ENCODE measurements around the gene GYS1. TPM values are rescaled to one million over a fixed set of nuclear protein-coding genes. Genes with fewer than 3 reads are reported as not detected.
"Not testable (repeated sequence)": the region's sequence is repeated elsewhere in the genome, so short reads cannot be mapped to it uniquely, and the experiment has no call there.

The GYS1 gene
- total RNA-seq, 1 experiment from 2014 or later, result 42.8 TPM

GRCh38 chr19:48928164-48929025 lies 64.7 kb downstream of the GYS1 start:
- Histone ChIP-seq H3K4me3 (no peak overlapping the region), H3K27ac (no peak overlapping the region), H3K4me1 (peaks cover 7% of the 10 kb centered on the region; the same call in 1 of the 2 replicates), H3K27me3 (no peaks in the 10 kb centered on the region), H3K36me3 (no peaks in the 10 kb centered on the region; the same call in 1 of the 2 replicates), H3K9me3 (replicated peaks) (no peaks in the 10 kb centered on the region)
- peak; percentile 53 to 57 for DNase-seq

GRCh38 chr19:48927692-48928091 lies 65.4 kb downstream of the GYS1 start:
- H3K4me3 ChIP-seq; H3K27ac ChIP-seq; H3K4me1 ChIP-seq; H3K27me3 ChIP-seq; DNase-seq; H3K9me3 ChIP-seq (replicated peaks); H3K36me3 ChIP-seq: not testable (repeated sequence)

- Histone ChIP-seq H3K27me3 (no peaks in the 10 kb centered on the region), H3K36me3 (no peaks in the 10 kb centered on the region; the same call in 1 of the 2 replicates), H3K27ac (no peak overlapping the region), H3K4me3 (no peak overlapping the region), H3K4me1 (peaks cover 7% of the 10 kb centered on the region; the same call in 1 of the 2 replicates), H3K9me3 (replicated peaks) (no peaks in the 10 kb centered on the region)
- no peak for DNase-seq
These were observed 66.2 kb downstream of the GYS1 start for GRCh38 chr19:48926909-48927308.

- not testable (repeated sequence) for DNase-seq; H3K9me3 ChIP-seq (replicated peaks); H3K36me3 ChIP-seq; H3K27me3 ChIP-seq; H3K4me1 ChIP-seq; H3K27ac ChIP-seq; H3K4me3 ChIP-seq
These were observed 67.2 kb downstream of the GYS1 start for GRCh38 chr19:48925890-48926289.

GRCh38 chr19:48925240-48925843 lies 67.8 kb downstream of the GYS1 start:
- Histone ChIP-seq H3K9me3 (replicated peaks) (no peaks in the 10 kb centered on the region), H3K4me3 (no peak overlapping the region), H3K4me1 (peaks cover 7% of the 10 kb centered on the region; the same call in 1 of the 2 replicates), H3K27me3 (no peaks in the 10 kb centered on the region), H3K27ac (no peak overlapping the region), H3K36me3 (peaks cover 2% of the 10 kb centered on the region)
- peak in 1 of 2 experiments; percentile 34 for DNase-seq

GRCh38 chr19:48922548-48923490 lies 70.3 kb downstream of the GYS1 start:
- H3K36me3 ChIP-seq, result peaks cover 9% of the 10 kb centered on the region

GRCh38 chr19:48921721-48922500 lies 71.2 kb downstream of the GYS1 start:
- H3K27me3 ChIP-seq, result no peaks in the 10 kb centered on the region
- no peaks in the 10 kb centered on the region for H3K9me3 ChIP-seq (replicated peaks)
- no peak overlapping the region for H3K27ac ChIP-seq
- H3K4me3 ChIP-seq, result no peak overlapping the region
- H3K36me3 ChIP-seq, result peaks cover 9% of the 10 kb centered on the region
- H3K4me1 ChIP-seq, result peaks cover 7% of the 10 kb centered on the region; the same call in 1 of the 2 replicates
- DNase-seq, result no peak

More at GRCh38 chr19:48922548-48923490, 70.3 kb downstream of the GYS1 start:
- H3K27me3 ChIP-seq, result no peaks in the 10 kb centered on the region
- H3K9me3 ChIP-seq (replicated peaks), result no peaks in the 10 kb centered on the region
- peaks cover 7% of the 10 kb centered on the region; the same call in 1 of the 2 replicates for H3K4me1 ChIP-seq
- H3K27ac ChIP-seq, result no peak overlapping the region
- DNase-seq, result no peak
- H3K4me3 ChIP-seq, result no peak overlapping the region

- DNase-seq, result no peak
- no peaks in the 10 kb centered on the region for H3K9me3 ChIP-seq (replicated peaks)
- H3K4me1 ChIP-seq, result peaks cover 7% of the 10 kb centered on the region; the same call in 1 of the 2 replicates
- no peak overlapping the region for H3K4me3 ChIP-seq
- H3K36me3 ChIP-seq, result peaks cover 9% of the 10 kb centered on the region
- no peaks in the 10 kb centered on the region for H3K27me3 ChIP-seq
- no peak overlapping the region for H3K27ac ChIP-seq
These were observed 72.2 kb downstream of the GYS1 start for GRCh38 chr19:48920949-48921348.

- peaks cover 13% of the 10 kb centered on the region for H3K36me3 ChIP-seq
- not testable (repeated sequence) for H3K27me3 ChIP-seq; DNase-seq; H3K4me1 ChIP-seq; H3K27ac ChIP-seq; H3K4me3 ChIP-seq; H3K9me3 ChIP-seq (replicated peaks)
These were observed 73.8 kb downstream of the GYS1 start for GRCh38 chr19:48919271-48919670.

- H3K9me3 ChIP-seq (replicated peaks), result no peaks in the 10 kb centered on the region
- no peak overlapping the region for H3K4me3 ChIP-seq
- no peaks in the 10 kb centered on the region for H3K4me1 ChIP-seq
- no peaks in the 10 kb centered on the region for H3K27me3 ChIP-seq
- no peak overlapping the region for H3K27ac ChIP-seq
- peak; percentile 56 to 62 for DNase-seq
- peaks cover 13% of the 10 kb centered on the region for H3K36me3 ChIP-seq
These were observed 74.3 kb downstream of the GYS1 start for GRCh38 chr19:48918801-48919247.

Other genes with a start within 250 kb of the GYS1 start
- not detected in 2 replicates for gene IZUMO1, start 246.4 kb downstream of the GYS1 start, total RNA-seq (2014; rRNA removed; shearing (Covaris generic))
- gene FUT1, start 240.7 kb downstream of the GYS1 start, total RNA-seq (2014; rRNA removed; shearing (Covaris generic)), result not detected in 2 replicates
- not detected in 2 replicates for gene FGF21, start 237.8 kb downstream of the GYS1 start, total RNA-seq (2014; rRNA removed; shearing (Covaris generic))
- 31.7 and 36.0 TPM in 2 replicates for gene BCAT2, start 182.3 kb downstream of the GYS1 start, total RNA-seq (2014; rRNA removed; shearing (Covaris generic))
- not detected in 2 replicates for gene HSD17B14, start 156.8 kb downstream of the GYS1 start, total RNA-seq (2014; rRNA removed; shearing (Covaris generic))
- 19.3 and 26.6 TPM in 2 replicates for gene PLEKHA4, start 124.7 kb downstream of the GYS1 start, total RNA-seq (2014; rRNA removed; shearing (Covaris generic))
- 11.1 and 12.5 TPM in 2 replicates for gene PPP1R15A, start 120.9 kb downstream of the GYS1 start, total RNA-seq (2014; rRNA removed; shearing (Covaris generic))
- gene TULP2, start 94.6 kb downstream of the GYS1 start, total RNA-seq (2014; rRNA removed; shearing (Covaris generic)), result not detected in 2 replicates
- gene NUCB1, start 93.0 kb downstream of the GYS1 start, total RNA-seq (2014; rRNA removed; shearing (Covaris generic)), result 91.2 and 97.1 TPM in 2 replicates
- gene DHDH, start 59.6 kb downstream of the GYS1 start, total RNA-seq (2014; rRNA removed; shearing (Covaris generic)), result not detected in 2 replicates
- gene BAX, start 38.4 kb downstream of the GYS1 start, total RNA-seq (2014; rRNA removed; shearing (Covaris generic)), result 49.1 and 56.9 TPM in 2 replicates
- gene FTL, start 28.0 kb downstream of the GYS1 start, total RNA-seq (2014; rRNA removed; shearing (Covaris generic)), result 1,133 and 1,259 TPM in 2 replicates
- 139 and 152 TPM in 2 replicates for gene RUVBL2, start 578 bp upstream of the GYS1 start, total RNA-seq (2014; rRNA removed; shearing (Covaris generic))
- not detected in 2 replicates for gene LHB, start 23.8 kb upstream of the GYS1 start, total RNA-seq (2014; rRNA removed; shearing (Covaris generic))
- gene CGB3, start 31.0 kb upstream of the GYS1 start, total RNA-seq (2014; rRNA removed; shearing (Covaris generic)), result not detected in 2 replicates
- gene CGB2, start 38.6 kb upstream of the GYS1 start, total RNA-seq (2014; rRNA removed; shearing (Covaris generic)), result not detected in 2 replicates
- gene CGB1, start 43.6 kb upstream of the GYS1 start, total RNA-seq (2014; rRNA removed; shearing (Covaris generic)), result not detected in 2 replicates
- gene CGB5, start 50.5 kb upstream of the GYS1 start, total RNA-seq (2014; rRNA removed; shearing (Covaris generic)), result not detected in 2 replicates
- not detected in 2 replicates for gene CGB8, start 55.8 kb upstream of the GYS1 start, total RNA-seq (2014; rRNA removed; shearing (Covaris generic))
- gene CGB7, start 64.4 kb upstream of the GYS1 start, total RNA-seq (2014; rRNA removed; shearing (Covaris generic)), result not detected in 2 replicates
- not detected in 2 replicates for gene NTF4, start 71.5 kb upstream of the GYS1 start, total RNA-seq (2014; rRNA removed; shearing (Covaris generic))
- not detected in 2 replicates for gene KCNA7, start 79.4 kb upstream of the GYS1 start, total RNA-seq (2014; rRNA removed; shearing (Covaris generic))
- gene SNRNP70, start 92.1 kb upstream of the GYS1 start, total RNA-seq (2014; rRNA removed; shearing (Covaris generic)), result 241 and 253 TPM in 2 replicates
- 4.1 and 5.0 TPM in 2 replicates for gene LIN7B, start 121.1 kb upstream of the GYS1 start, total RNA-seq (2014; rRNA removed; shearing (Covaris generic))
- gene C19orf73, start 125.8 kb upstream of the GYS1 start, total RNA-seq (2014; rRNA removed; shearing (Covaris generic)), result 0.99 and 1.7 TPM in 2 replicates
- gene PPFIA3, start 126.2 kb upstream of the GYS1 start, total RNA-seq (2014; rRNA removed; shearing (Covaris generic)), result 20.8 and 27.1 TPM in 2 replicates
- 2.1 and 3.2 TPM in 2 replicates for gene HRC, start 162.1 kb upstream of the GYS1 start, total RNA-seq (2014; rRNA removed; shearing (Covaris generic))
- gene TRPM4, start 164.5 kb upstream of the GYS1 start, total RNA-seq (2014; rRNA removed; shearing (Covaris generic)), result 1.2 and 1.8 TPM in 2 replicates